ENCODE measurements around the gene DNASE2B.

Gene DNASE2B

GRCh38 chr1:84374991-84375696 is 23.1 kb upstream of the DNASE2B start:
- DNase-seq = no peak

GRCh38 chr1:84376000-84376910 is 22.0 kb upstream of the DNASE2B start:
- no peak for DNase-seq

GRCh38 chr1:84377480-84378095 is 20.7 kb upstream of the DNASE2B start:
- DNase-seq = no peak

- DNase-seq = no peak
Observed at GRCh38 chr1:84379138-84379916, 19.0 kb upstream of the DNASE2B start.

- no peak for DNase-seq
Observed at GRCh38 chr1:84379917-84380180, 18.4 kb upstream of the DNASE2B start.

- no peak for DNase-seq
Observed at GRCh38 chr1:84382127-84382526, 16.2 kb upstream of the DNASE2B start.

GRCh38 chr1:84385347-84385746 is 12.9 kb upstream of the DNASE2B start:
- no peak for DNase-seq

- DNase-seq = no peak
Observed at GRCh38 chr1:84386716-84387479, 11.4 kb upstream of the DNASE2B start.

- no peak for DNase-seq
Observed at GRCh38 chr1:84387480-84388163, 10.7 kb upstream of the DNASE2B start.

GRCh38 chr1:84390226-84390625 is 8.1 kb upstream of the DNASE2B start:
- DNase-seq = no peak

- DNase-seq = no peak
Observed at GRCh38 chr1:84401156-84401555, 2.9 kb downstream of the DNASE2B start.

GRCh38 chr1:84402060-84402459 is 3.8 kb downstream of the DNASE2B start:
- no peak for DNase-seq

- DNase-seq = no peak
Observed at GRCh38 chr1:84402501-84402900, 4.2 kb downstream of the DNASE2B start.

- no peak for DNase-seq
Observed at GRCh38 chr1:84403347-84403746, 5.1 kb downstream of the DNASE2B start.

- DNase-seq = no peak
Observed at GRCh38 chr1:84406346-84406861, 8.1 kb downstream of the DNASE2B start.

GRCh38 chr1:84407524-84407923 is 9.2 kb downstream of the DNASE2B start:
- no peak for DNase-seq

- no peak for DNase-seq
Observed at GRCh38 chr1:84407958-84408422, 9.7 kb downstream of the DNASE2B start.

- no peak for DNase-seq
Observed at GRCh38 chr1:84409888-84410287, 11.6 kb downstream of the DNASE2B start.

- DNase-seq = no peak
Observed at GRCh38 chr1:84410328-84411095, 12.2 kb downstream of the DNASE2B start.

GRCh38 chr1:84412316-84412942 is 14.1 kb downstream of the DNASE2B start:
- no peak for DNase-seq
